Vagina (tissue), 2 donors: Measurements from ENCODE around the gene STAT5B.

ENCODE experiments used
- POLR2A ChIP-seq, 2 donors: fragments of 450-650 bp; IDR thresholded peaks; one replicate each; pipeline ENCODE4 v1.6.1; 2017; ENCODE audit warnings: antibody characterized with exemption in 2 of 2, mild to moderate bottlenecking in 2 of 2, moderate library complexity in 2 of 2
- POLR2AphosphoS5 ChIP-seq, 2 donors: sonication (generic); formaldehyde crosslinking; IDR thresholded peaks; one replicate each; pipeline ENCODE4 v1.9.0; 2017; ENCODE audit warnings: antibody characterized with exemption in 2 of 2, mild to moderate bottlenecking in 2 of 2, low read depth in 1 of 2; ENCODE audit not compliant: insufficient read depth in 1 of 2
- TF ChIP-seq, protein P1 (sequence below), 3 experiments: fragments of 450-650 bp in 2 of 3; fragments of 200-600 bp in 1 of 3; sonication (generic) in 1 of 3; IDR thresholded peaks; one replicate each; pipeline ENCODE4 v1.5.1; 2017 to 2019; ENCODE audit warnings: antibody characterized with exemption in 3 of 3, mild to moderate bottlenecking in 2 of 3, moderate library complexity in 2 of 3

- TF ChIP-seq, protein P1, sequence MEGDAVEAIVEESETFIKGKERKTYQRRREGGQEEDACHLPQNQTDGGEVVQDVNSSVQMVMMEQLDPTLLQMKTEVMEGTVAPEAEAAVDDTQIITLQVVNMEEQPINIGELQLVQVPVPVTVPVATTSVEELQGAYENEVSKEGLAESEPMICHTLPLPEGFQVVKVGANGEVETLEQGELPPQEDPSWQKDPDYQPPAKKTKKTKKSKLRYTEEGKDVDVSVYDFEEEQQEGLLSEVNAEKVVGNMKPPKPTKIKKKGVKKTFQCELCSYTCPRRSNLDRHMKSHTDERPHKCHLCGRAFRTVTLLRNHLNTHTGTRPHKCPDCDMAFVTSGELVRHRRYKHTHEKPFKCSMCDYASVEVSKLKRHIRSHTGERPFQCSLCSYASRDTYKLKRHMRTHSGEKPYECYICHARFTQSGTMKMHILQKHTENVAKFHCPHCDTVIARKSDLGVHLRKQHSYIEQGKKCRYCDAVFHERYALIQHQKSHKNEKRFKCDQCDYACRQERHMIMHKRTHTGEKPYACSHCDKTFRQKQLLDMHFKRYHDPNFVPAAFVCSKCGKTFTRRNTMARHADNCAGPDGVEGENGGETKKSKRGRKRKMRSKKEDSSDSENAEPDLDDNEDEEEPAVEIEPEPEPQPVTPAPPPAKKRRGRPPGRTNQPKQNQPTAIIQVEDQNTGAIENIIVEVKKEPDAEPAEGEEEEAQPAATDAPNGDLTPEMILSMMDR (IDR thresholded peaks at IDR 0.05): no peak
- TF ChIP-seq POLR2A (IDR thresholded peaks at IDR 0.05): no peak
- TF ChIP-seq POLR2AphosphoS5 (IDR thresholded peaks at IDR 0.05; ENCODE audit: insufficient read depth in 1 of 2, low read depth in 1 of 2): no peak
Observed at GRCh38 chr17:42192189-42193126, 83.7 kb downstream of the STAT5B start.
